ENCODE measurements around the gene PRAC1.

- TF ChIP-seq, protein P1, sequence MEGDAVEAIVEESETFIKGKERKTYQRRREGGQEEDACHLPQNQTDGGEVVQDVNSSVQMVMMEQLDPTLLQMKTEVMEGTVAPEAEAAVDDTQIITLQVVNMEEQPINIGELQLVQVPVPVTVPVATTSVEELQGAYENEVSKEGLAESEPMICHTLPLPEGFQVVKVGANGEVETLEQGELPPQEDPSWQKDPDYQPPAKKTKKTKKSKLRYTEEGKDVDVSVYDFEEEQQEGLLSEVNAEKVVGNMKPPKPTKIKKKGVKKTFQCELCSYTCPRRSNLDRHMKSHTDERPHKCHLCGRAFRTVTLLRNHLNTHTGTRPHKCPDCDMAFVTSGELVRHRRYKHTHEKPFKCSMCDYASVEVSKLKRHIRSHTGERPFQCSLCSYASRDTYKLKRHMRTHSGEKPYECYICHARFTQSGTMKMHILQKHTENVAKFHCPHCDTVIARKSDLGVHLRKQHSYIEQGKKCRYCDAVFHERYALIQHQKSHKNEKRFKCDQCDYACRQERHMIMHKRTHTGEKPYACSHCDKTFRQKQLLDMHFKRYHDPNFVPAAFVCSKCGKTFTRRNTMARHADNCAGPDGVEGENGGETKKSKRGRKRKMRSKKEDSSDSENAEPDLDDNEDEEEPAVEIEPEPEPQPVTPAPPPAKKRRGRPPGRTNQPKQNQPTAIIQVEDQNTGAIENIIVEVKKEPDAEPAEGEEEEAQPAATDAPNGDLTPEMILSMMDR (IDR thresholded peaks at IDR 0.05) = no peak
- no peak for TF ChIP-seq POLR2A (IDR thresholded peaks at IDR 0.05)
These were observed 11.5 kb upstream of the PRAC1 start for GRCh38 chr17:48733632-48734328.
